ENCODE data around the gene HGF.
A peak's percentile ranks its signal among the peaks of the same experiment; 100 is the strongest.
"Not testable (repeated sequence)": the region's sequence is repeated elsewhere in the genome, so short reads cannot be mapped to it uniquely, and the experiment has no call there.

HGF gene

GRCh38 chr7:81776161-81776560, 6.3 kb upstream of the HGF start:
- DNase-seq (ENCODE audit: low read depth) = no peak

- no peak for DNase-seq (ENCODE audit: low read depth)
Observed at GRCh38 chr7:81775560-81775959, 5.7 kb upstream of the HGF start.

DNA sequence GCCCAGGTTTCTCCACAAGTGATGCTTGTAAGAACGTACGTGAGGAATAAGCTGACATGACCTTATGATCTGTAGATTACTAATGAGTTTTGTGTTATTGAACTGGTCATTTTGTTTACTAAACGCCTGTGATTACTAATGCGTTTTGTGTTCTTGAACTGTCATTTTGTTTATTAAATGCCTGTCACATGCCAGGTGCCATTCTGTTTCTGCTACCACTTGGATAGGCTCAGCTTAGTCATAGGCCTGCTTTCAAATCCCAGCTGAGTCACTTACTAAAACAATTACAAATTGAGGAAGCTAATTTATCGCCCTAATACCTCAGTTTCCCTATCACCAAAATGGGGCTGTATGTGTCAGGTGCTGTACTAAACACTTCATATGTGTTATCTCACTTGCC, 4.7 kb upstream of the HGF start:
- DNase-seq (ENCODE audit: low read depth) = no peak

- DNase-seq (ENCODE audit: low read depth) = no peak
Observed at GRCh38 chr7:81770728-81771223, 929 bp upstream of the HGF start.

GRCh38 chr7:81768951-81769778, 682 bp downstream of the HGF start:
- DNase-seq (ENCODE audit: low read depth) = no peak

- DNase-seq (ENCODE audit: low read depth) = no peak
Observed at GRCh38 chr7:81767926-81768325, 1.9 kb downstream of the HGF start.

GRCh38 chr7:81761821-81762220, 8.0 kb downstream of the HGF start:
- no peak for DNase-seq (ENCODE audit: low read depth)

GRCh38 chr7:81761031-81761430, 8.8 kb downstream of the HGF start:
- no peak for DNase-seq (ENCODE audit: low read depth)

- DNase-seq (ENCODE audit: low read depth) = no peak
Observed at GRCh38 chr7:81754918-81755696, 14.7 kb downstream of the HGF start.

- no peak for DNase-seq (ENCODE audit: low read depth)
Observed at GRCh38 chr7:81753392-81753791, 16.5 kb downstream of the HGF start.

GRCh38 chr7:81752318-81752714, 17.5 kb downstream of the HGF start:
- no peak for DNase-seq (ENCODE audit: low read depth)

DNA sequence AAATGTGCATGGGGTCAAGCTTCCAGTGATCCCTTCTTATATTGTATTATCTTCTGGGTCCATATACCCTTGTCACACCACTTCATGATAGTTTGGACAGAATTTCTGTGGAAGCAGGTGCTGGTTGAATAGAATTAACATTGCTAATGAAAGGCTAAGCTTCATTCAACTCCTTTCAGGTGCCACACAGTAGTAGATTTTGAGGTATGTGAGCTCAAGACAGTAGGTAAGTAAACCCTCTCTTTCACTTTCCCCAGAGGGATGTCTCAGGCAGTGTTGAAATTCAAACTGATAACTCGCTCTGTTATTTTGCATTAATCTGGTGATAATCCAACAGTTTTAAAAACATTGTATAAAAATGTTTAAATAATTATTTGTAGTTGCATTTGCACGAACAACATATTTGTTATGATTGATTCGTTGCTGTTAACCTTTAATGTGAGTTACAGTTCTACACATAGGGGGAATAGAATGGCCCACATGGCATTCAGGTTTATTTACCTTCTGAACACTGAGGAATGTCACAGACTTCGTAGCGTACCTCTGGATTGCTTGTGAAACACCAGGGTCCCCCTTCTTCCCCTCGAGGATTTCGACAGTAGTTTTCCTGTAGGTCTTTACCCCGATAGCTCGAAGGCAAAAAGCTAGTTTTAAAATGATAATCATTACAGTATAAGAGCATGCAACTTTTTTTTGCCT, 18.1 kb downstream of the HGF start:
- no peak for DNase-seq (ENCODE audit: low read depth)

GRCh38 chr7:81745637-81746036, 24.2 kb downstream of the HGF start:
- DNase-seq (ENCODE audit: low read depth) = no peak

DNA sequence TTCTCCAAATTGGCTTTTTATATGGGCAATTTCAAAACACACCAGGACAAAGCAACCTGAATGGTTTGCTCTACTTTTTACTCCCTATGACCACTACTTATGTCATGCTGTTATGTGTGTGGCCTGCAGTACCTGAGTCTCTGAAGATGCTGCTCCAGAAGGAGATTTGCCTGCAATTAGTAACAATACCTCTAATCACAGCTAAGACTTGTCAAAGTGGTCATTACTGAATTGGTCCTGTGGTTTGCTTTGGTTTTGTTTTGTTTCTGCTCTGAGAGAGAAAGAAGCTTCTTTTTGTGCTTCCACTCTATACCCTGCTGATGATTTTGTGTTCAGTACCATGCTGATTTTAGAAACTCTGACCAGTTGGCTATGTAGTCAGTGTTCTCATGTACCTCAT, 25.5 kb downstream of the HGF start:
- no peak for DNase-seq (ENCODE audit: low read depth)

- DNase-seq (ENCODE audit: low read depth) = no peak
Observed at GRCh38 chr7:81743665-81744064, 26.2 kb downstream of the HGF start.

DNA sequence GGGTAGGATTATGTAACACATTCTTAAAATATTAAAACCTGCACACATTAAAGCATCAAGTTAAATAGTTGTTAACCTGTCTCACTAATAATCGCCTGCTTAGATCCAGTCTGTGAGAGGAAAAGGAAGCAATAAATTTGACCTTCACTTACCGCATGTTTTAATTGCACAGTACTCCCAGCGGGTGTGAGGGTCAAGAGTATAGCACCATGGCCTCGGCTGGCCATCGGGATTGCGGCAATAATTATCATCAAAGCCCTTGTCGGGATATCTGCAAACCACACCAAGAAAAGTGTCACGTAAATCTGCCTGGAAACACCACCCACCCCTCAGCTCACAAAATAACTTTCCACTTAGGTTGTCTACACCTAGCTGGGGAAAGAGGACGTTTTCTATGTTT, 26.6 kb downstream of the HGF start:
- no peak for DNase-seq (ENCODE audit: low read depth)

DNA sequence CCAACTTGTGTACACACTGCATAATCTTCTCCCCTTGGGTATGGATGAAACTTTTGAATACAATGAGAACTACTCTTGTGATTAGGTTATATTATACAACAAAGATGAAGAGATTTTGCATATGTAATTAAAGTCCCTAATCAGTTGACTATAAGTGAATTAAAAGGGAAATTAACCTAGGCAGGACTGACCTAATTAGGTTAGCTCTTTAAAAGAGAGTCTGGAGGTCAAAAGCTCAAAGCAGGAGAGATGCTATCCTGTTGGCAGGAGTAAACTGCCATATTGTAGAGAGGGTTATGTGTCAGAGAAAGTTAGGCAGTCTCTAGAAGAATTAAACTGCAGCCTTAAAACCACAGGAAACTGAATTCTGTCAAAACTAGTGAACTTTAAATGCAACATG, 29.4 kb downstream of the HGF start:
- DNase-seq (ENCODE audit: low read depth) = no peak

DNA sequence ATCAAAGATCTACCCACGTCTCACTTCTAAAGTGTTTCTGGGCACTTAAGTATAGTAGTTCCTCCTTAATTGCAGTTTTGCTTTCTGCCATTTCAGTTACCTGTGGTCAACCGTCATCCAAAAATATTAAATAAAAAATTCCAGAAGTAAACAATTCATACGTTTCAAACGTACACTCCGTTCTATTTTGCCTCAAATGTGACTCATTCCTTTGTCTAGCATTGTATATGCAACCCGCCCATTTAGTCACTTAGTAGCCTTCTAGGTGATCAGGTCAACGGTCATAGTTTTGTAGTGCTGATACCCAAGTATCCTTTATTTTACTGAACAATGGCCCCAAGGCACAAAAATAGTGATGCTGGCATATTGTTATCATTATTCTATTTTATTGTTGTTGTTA, 33.8 kb downstream of the HGF start:
- no peak for DNase-seq (ENCODE audit: low read depth)

DNA sequence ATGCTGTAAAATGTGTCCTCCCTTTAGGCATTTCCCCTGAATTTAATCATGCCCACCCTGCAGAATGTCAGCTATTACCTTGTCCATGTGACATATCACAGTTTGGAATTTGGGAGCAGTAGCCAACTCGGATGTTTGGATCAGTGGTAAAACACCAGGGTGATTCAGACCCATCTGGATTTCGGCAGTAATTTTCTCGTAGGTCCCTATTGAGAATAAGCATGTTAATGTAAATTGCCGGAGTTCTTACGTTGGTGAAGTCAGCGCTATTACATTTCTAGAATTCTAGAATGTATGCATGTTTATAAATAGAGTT, 44.1 kb downstream of the HGF start:
- DNase-seq (ENCODE audit: low read depth) = peak; percentile 60

DNA sequence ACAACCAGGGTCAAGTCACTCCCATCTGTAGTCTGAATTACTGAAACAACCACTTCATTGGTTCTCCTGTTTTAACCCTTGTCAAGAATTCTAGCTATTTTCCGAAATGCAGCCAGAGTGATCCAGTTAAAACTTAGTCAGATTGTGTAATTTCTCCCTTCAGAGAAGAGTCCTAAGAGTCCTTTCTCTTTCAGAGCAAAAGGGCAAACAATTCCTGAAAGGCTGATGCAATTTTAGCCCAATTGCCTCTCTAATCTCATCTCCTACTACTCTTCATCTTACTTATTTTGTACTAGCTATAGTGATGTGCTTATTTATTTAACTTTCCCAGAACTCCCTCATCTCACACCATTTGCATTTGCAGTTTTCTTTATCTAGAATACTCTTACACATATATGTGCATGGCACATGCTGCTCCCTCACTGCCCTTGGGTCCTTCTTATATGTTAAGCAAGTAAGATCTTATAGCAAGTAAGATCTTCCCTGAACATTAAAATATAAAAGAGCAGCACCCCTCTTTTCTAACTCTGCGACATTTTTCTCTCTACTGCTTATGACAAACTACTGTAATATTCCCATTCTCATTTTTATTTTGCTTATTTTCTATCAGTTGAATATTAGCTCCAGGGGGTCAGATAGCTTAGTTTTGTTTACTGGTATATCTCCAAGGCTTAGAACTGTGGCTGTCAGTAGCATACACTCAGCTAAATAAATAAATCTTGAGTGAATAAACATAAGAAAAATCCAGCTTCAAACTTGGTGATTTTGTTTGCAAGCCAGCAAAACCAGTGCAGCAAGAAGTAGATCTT, 44.6 kb downstream of the HGF start:
- no peak for DNase-seq (ENCODE audit: low read depth)

- DNase-seq (ENCODE audit: low read depth) = not testable (repeated sequence)
Observed at GRCh38 chr7:81722250-81722649, 47.6 kb downstream of the HGF start.

- DNase-seq (ENCODE audit: low read depth) = peak; percentile 22
Observed at GRCh38 chr7:81721437-81721836, 48.4 kb downstream of the HGF start.
